HG03135 (cell line): ENCODE results near the gene MYOD1.

Experiments used
- ATAC-seq: cut with Tn5 transposase; IDR thresholded peaks from one replicate; pipeline ENCODE4 v1.9.1; 2021; ENCODE audit warnings: mild to moderate bottlenecking, moderate library complexity; ENCODE audit not compliant: unreplicated experiment

MYOD1 gene

GRCh38 chr11:17700991-17701390 is 18.4 kb upstream of the MYOD1 start:
- no peak for ATAC-seq

GRCh38 chr11:17702876-17703275 is 16.5 kb upstream of the MYOD1 start:
- ATAC-seq, result no peak

GRCh38 chr11:17703951-17704350 is 15.4 kb upstream of the MYOD1 start:
- no peak for ATAC-seq

GRCh38 chr11:17707830-17708229 is 11.5 kb upstream of the MYOD1 start:
- ATAC-seq, result no peak

- no peak for ATAC-seq
Observed at GRCh38 chr11:17711836-17712235, 7.5 kb upstream of the MYOD1 start.

- no peak for ATAC-seq
Observed at GRCh38 chr11:17713851-17714250, 5.5 kb upstream of the MYOD1 start.

GRCh38 chr11:17714356-17714854 is 5.0 kb upstream of the MYOD1 start:
- no peak for ATAC-seq

- no peak for ATAC-seq
Observed at GRCh38 chr11:17714870-17715269, 4.5 kb upstream of the MYOD1 start.

- ATAC-seq, result no peak
Observed at GRCh38 chr11:17716807-17717206, 2.6 kb upstream of the MYOD1 start.

GRCh38 chr11:17718015-17718414 is 1.4 kb upstream of the MYOD1 start:
- ATAC-seq, result no peak

- ATAC-seq, result no peak
Observed at GRCh38 chr11:17718510-17718962, 835 bp upstream of the MYOD1 start.

GRCh38 chr11:17719938-17720795 is 796 bp downstream of the MYOD1 start:
- ATAC-seq, result no peak

GRCh38 chr11:17720796-17721171 is 1.4 kb downstream of the MYOD1 start:
- no peak for ATAC-seq

- ATAC-seq, result no peak
Observed at GRCh38 chr11:17721242-17721999, 2.0 kb downstream of the MYOD1 start.

GRCh38 chr11:17722000-17722643 is 2.8 kb downstream of the MYOD1 start:
- ATAC-seq, result no peak

GRCh38 chr11:17724020-17724908 is 4.9 kb downstream of the MYOD1 start:
- no peak for ATAC-seq

- ATAC-seq, result no peak
Observed at GRCh38 chr11:17725174-17725573, 5.8 kb downstream of the MYOD1 start.

- no peak for ATAC-seq
Observed at GRCh38 chr11:17730137-17730536, 10.8 kb downstream of the MYOD1 start.

GRCh38 chr11:17730608-17731462 is 11.5 kb downstream of the MYOD1 start:
- ATAC-seq, result peak; percentile 74
